ENCODE results near the gene PEX16. TPM values are rescaled to one million over a fixed set of nuclear protein-coding genes. Genes with fewer than 3 reads are reported as not detected.

PEX16 gene
- total and polyA plus RNA-seq, 9 of the 15 experiments (the other 6 are each of a cell fraction or from before 2014, with no cell fraction given) = 1.5 to 43.9 (median 14.6) TPM

DNA sequence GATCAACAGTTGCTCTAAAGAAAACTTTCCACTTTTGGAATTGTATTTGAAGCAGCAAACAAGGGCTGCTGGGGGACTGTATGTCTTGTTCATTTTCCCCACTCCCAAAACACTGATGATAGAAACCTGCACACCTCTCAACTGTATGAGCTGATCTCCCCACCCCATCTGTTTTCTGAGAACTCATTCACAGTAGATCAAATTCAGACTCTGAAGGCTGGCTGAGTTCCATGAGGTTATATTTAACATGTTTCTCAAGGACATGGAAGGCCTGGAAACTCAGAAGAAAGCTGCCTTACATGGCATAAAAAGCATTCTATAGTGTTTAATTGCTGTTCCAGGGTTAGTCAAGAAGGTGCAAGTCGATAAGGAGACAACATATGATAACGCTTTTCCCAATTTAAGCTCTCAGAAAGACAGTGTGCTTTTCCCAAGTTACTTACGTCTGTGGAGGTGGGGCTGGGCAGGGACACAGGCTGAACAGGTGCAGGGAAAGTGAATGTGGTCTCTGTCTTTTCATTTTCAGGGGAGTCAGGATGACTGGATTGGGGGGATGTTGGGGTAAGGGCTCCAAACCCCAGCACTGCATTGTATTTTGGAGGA, 27.8 kb upstream of the PEX16 start (continued):
- TF ChIP-seq ARID1B (IDR thresholded peaks at IDR 0.05) (peak; percentile 55), ZNF263 (CRISPR knock-in tag; IDR thresholded peaks at IDR 0.05; ENCODE audit: borderline replicate concordance) (no peak), CREB1 (IDR thresholded peaks at IDR 0.05) (no peak), CREB1 (CRISPR knock-in tag; IDR thresholded peaks at IDR 0.05) (no peak), POLR2AphosphoS2 (IDR thresholded peaks at IDR 0.05; ENCODE audit: low read length) (no peak), ZEB2 (IDR thresholded peaks at IDR 0.05) (no peak), ZNF507 (tag; conservative IDR thresholded peaks at IDR 0.05) (no peak), KDM1A (IDR thresholded peaks at IDR 0.05) (no peak), ZZZ3 (IDR thresholded peaks at IDR 0.05) (no peak), SAFB (IDR thresholded peaks at IDR 0.05; ENCODE audit: borderline replicate concordance, low read depth, low read length) (no peak), NFIC (IDR thresholded peaks at IDR 0.05) (peak; percentile 31), ZSCAN32 (CRISPR knock-in tag; IDR thresholded peaks at IDR 0.05) (no peak), HOXB6 (CRISPR knock-in tag; IDR thresholded peaks at IDR 0.05; ENCODE audit: borderline replicate concordance) (no peak), STAG1 (CRISPR knock-in tag; IDR thresholded peaks at IDR 0.05; ENCODE audit: borderline replicate concordance) (no peak), LEF1 (IDR thresholded peaks at IDR 0.05) (no peak), TAF7 (tag; IDR thresholded peaks at IDR 0.05) (no peak), NR2C1 (IDR thresholded peaks at IDR 0.05) (no peak), NR2C1 (tag; IDR thresholded peaks at IDR 0.05) (no peak), ZSCAN29 (IDR thresholded peaks at IDR 0.05) (no peak), IFI16 (CRISPR knock-in tag; IDR thresholded peaks at IDR 0.05) (no peak), MYBL2 (IDR thresholded peaks at IDR 0.05; ENCODE audit: low read depth) (no peak), MYBL2 (CRISPR knock-in tag; IDR thresholded peaks at IDR 0.05; ENCODE audit: borderline replicate concordance) (no peak), FOXA1 (IDR thresholded peaks at IDR 0.05; ENCODE audit: borderline replicate concordance) (no peak), RBFOX2 (IDR thresholded peaks at IDR 0.05; ENCODE audit: low read depth, low read length) (no peak), ZNF316 (IDR thresholded peaks at IDR 0.05) (no peak), SMARCB1 (IDR thresholded peaks at IDR 0.05; ENCODE audit: insufficient read length, low read depth) (no peak)
- TF ChIP-seq, protein P1, sequence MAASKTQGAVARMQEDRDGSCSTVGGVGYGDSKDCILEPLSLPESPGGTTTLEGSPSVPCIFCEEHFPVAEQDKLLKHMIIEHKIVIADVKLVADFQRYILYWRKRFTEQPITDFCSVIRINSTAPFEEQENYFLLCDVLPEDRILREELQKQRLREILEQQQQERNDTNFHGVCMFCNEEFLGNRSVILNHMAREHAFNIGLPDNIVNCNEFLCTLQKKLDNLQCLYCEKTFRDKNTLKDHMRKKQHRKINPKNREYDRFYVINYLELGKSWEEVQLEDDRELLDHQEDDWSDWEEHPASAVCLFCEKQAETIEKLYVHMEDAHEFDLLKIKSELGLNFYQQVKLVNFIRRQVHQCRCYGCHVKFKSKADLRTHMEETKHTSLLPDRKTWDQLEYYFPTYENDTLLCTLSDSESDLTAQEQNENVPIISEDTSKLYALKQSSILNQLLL (CRISPR knock-in tag; IDR thresholded peaks at IDR 0.05; ENCODE audit: borderline replicate concordance) = no peak
- TF ChIP-seq, protein P2, sequence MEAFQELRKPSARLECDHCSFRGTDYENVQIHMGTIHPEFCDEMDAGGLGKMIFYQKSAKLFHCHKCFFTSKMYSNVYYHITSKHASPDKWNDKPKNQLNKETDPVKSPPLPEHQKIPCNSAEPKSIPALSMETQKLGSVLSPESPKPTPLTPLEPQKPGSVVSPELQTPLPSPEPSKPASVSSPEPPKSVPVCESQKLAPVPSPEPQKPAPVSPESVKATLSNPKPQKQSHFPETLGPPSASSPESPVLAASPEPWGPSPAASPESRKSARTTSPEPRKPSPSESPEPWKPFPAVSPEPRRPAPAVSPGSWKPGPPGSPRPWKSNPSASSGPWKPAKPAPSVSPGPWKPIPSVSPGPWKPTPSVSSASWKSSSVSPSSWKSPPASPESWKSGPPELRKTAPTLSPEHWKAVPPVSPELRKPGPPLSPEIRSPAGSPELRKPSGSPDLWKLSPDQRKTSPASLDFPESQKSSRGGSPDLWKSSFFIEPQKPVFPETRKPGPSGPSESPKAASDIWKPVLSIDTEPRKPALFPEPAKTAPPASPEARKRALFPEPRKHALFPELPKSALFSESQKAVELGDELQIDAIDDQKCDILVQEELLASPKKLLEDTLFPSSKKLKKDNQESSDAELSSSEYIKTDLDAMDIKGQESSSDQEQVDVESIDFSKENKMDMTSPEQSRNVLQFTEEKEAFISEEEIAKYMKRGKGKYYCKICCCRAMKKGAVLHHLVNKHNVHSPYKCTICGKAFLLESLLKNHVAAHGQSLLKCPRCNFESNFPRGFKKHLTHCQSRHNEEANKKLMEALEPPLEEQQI (IDR thresholded peaks at IDR 0.05) = no peak
- TF ChIP-seq, protein P3, sequence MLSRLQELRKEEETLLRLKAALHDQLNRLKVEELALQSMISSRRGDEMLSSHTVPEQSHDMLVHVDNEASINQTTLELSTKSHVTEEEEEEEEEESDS (CRISPR knock-in tag; IDR thresholded peaks at IDR 0.05) = no peak
- TF ChIP-seq, protein P4, sequence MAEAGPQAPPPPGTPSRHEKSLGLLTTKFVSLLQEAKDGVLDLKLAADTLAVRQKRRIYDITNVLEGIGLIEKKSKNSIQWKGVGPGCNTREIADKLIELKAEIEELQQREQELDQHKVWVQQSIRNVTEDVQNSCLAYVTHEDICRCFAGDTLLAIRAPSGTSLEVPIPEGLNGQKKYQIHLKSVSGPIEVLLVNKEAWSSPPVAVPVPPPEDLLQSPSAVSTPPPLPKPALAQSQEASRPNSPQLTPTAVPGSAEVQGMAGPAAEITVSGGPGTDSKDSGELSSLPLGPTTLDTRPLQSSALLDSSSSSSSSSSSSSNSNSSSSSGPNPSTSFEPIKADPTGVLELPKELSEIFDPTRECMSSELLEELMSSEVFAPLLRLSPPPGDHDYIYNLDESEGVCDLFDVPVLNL (CRISPR knock-in tag; IDR thresholded peaks at IDR 0.05; ENCODE audit: low read depth) = no peak

All from K562 (cell line).